MG63 (cell line): ENCODE results near the gene STAC. TPM values are rescaled to one million over a fixed set of nuclear protein-coding genes. Genes with fewer than 3 reads are reported as not detected.
"Not testable (repeated sequence)": the region's sequence is repeated elsewhere in the genome, so short reads cannot be mapped to it uniquely, and the experiment has no call there.

Source experiments
- DNase-seq: peaks from one replicate; pipeline ENCODE4 v3.0.0-alpha.2; 2020
- H3K27me3 ChIP-seq: fragments of 250-450 bp; sonication (Bioruptor Pico); 2 replicates; pipeline ENCODE4 v1.5.1; 2020; ENCODE audit warnings: mild to moderate bottlenecking, moderate library complexity
- H3K36me3 ChIP-seq: fragments of 250-450 bp; sonication (Bioruptor Pico); 2 replicates; pipeline ENCODE4 v1.5.1; 2020; ENCODE audit warnings: mild to moderate bottlenecking, moderate library complexity
- H3K4me3 ChIP-seq: fragments of 250-450 bp; sonication (Bioruptor Pico); 2 replicates; pipeline ENCODE4 v1.5.1; 2020; ENCODE audit warnings: mild to moderate bottlenecking, moderate library complexity
- H3K9me3 ChIP-seq: fragments of 250-450 bp; sonication (Bioruptor Pico); 2 replicates; pipeline ENCODE4 v1.5.1; 2020; ENCODE audit warnings: mild to moderate bottlenecking, moderate library complexity
- total RNA-seq: library from RNA; depleted of rRNA; stranded (reverse); fragments of >200 nt; shearing (Covaris generic); gene quantifications from 2 replicates; pipeline ENCODE4 v1.2.3, GENCODE V29; 2014; ENCODE audit warnings: low replicate concordance

STAC gene
- total RNA-seq, 1 experiment from 2014 or later, result 5.7 TPM

DNA sequence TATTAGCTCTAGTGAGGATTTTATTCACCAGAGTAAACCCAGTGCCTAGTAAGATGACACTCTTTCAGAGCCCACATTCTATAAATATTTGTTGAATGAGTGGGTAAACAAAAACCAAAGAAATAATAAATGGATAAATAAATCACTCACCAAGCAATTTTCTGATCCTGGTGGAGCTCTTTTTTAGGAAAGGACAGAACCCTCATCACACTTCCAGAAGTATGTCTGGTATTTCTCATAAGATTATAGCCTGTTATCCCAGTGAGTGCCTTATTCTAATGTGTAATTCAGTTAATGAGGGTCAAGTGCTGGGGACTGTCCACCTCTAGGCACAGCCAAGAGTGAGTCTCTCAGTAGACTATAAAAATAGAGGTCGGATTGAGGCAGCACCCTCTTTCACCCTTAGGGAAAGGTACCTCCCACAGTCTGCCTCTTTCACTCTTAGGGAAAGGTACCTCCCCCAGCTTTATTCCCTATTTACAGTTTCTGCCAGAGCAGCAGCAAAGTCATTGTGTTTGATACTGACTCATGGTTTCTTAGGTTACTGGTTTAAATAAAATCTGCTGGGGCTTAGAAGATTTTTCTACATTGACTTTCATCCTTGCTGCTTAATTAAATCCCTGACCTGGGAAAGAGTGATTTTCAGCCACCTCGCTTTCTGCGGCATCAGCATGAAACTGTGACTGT is 145.0 kb downstream of the STAC start:
- Histone ChIP-seq H3K9me3 (no peaks in the 10 kb centered on the region), H3K4me3 (no peak overlapping the region), H3K36me3 (no peaks in the 10 kb centered on the region), H3K27me3 (no peaks in the 10 kb centered on the region)
- DNase-seq, result peak; percentile 2

DNA sequence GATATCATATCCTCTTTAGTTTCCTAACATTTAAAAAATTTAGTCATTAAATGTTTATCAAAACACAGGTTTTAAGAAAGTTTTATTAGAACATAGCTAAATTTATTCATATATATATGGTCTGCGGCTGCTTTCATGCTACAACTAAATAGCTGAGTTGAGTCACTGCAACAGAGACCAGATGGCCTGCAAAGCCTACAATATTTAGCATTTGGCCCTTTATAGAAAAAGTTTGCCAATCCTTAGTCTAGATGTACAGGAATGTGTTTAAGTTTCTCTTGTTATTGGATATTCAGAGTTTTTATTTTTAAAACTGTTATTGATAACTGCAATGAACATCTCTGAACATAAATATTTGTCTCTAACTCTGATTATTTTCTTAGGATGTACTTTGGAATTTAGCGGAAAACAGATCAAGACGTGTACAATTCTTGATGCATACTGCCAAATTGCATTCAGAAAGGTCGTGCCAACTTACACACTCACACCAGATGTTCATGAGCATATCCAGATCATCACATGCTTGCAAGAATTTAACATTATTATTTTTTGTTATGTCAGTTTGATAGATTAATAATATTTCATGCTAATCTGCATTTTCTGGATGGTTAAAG is 157.9 kb downstream of the STAC start:
- Histone ChIP-seq H3K4me3 (no peak overlapping the region), H3K9me3 (no peaks in the 10 kb centered on the region), H3K27me3 (no peaks in the 10 kb centered on the region), H3K36me3 (no peaks in the 10 kb centered on the region)
- no peak for DNase-seq

DNA sequence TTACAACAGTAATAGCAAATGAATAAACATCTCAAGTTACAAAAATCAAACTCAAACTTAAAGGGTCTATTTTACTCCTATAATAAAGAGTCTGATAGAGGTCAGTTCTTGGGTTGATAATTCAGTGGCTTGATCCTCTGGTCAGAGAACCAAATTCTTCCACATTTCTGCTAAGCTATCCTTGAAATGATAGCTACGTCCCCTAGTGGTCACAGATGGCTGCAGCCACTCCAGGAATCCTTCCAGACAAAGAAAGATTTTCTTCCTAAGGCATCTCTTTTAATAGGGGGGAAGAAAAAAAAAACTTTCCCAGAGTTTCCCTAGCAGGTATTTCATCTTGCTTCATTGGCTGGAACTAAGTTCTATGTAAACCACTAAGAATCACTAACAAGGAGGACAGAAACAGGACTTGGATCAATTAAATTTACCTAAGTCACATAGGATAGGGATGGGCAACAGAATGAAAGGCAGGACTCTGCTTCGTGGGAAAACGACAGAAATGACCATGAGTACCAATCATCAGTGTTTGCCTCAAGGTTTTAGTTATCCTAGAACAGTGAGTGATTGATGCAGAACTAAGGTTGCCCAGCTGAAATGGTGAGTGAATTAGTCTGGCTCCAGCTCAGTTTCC is 160.7 kb downstream of the STAC start:
- no peaks in the 10 kb centered on the region for H3K36me3 ChIP-seq
- no peaks in the 10 kb centered on the region for H3K27me3 ChIP-seq
- peak; percentile 4 for DNase-seq
- H3K9me3 ChIP-seq, result no peaks in the 10 kb centered on the region
- H3K4me3 ChIP-seq, result no peak overlapping the region

DNA sequence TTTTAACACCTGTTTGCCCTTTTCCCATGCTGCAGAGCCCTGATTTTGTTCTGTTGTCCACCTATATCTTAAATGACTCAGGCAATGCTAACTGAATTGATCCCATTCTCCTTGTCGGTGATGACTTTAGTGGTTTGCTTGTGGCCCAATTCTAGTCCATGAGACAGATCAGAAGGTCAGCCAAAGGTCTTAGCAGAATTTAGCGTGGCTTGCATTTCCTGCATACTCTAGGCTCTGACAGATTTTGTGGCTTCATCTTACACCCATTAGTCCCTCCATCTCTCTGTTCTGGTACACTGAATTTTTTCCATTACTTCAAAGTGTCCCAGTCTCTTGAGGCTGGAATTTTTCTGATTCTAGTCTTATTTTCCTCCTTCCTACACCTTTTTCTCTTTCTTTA is 161.9 kb downstream of the STAC start:
- DNase-seq, result peak; percentile 10
- H3K9me3 ChIP-seq, result no peaks in the 10 kb centered on the region
- H3K4me3 ChIP-seq, result no peak overlapping the region
- H3K36me3 ChIP-seq, result no peaks in the 10 kb centered on the region
- no peaks in the 10 kb centered on the region for H3K27me3 ChIP-seq

DNA sequence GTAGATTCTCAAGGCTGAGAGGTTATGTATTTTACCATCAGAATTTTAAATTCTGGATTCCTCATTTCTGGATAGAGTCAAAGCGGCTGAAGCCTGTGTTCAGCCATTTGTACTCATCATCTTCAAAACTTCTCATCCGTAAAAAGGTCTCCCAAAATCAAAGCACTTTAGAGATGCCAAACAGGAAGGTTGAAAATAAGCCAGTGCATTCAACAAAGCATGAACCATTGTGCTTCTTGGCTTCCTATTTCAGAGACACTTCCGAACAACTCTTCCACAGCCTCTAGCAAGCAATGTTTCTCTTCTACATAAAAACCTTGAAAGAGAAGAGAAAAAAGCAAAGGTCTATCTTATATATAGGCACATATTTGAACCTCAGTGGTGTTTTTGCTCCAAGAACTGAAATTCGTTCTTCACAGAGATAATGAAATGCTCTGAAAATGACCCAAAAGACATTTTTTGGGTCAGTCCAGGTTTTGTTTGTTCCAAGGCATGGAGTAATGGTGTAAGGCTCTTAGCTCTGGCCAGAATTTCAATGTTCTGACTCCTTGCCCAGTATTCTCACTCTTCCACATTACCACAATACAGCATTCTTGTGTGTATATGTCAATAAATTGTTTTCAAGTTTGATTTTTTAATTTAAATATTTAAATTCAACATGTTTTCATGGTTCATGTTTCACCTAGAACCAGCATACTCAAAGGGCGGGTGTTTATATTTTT is 163.1 kb downstream of the STAC start:
- Histone ChIP-seq H3K9me3 (no peaks in the 10 kb centered on the region), H3K36me3 (no peaks in the 10 kb centered on the region), H3K27me3 (no peaks in the 10 kb centered on the region), H3K4me3 (no peak overlapping the region)
- DNase-seq, result no peak

DNA sequence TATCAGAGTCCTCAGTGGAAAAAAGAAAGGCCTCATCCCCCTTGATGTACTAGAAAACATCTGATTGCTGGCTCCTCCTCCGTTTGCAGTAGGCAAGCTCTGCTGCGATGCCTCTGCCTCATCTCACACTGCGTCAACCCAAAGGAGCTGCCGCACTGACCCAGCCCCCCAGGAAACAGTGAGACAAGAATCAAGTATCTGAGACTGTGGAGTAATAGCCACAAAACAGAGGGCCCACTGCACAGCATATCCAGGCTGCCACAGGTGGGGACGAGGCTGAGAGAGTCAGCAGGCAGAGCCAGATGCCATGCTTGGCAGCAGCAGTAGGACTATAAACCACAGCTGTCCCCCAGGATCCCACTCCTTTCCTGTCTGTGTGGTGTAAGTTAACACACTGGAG is 165.9 kb downstream of the STAC start:
- no peaks in the 10 kb centered on the region for H3K9me3 ChIP-seq
- no peak overlapping the region for H3K4me3 ChIP-seq
- no peaks in the 10 kb centered on the region for H3K36me3 ChIP-seq
- DNase-seq, result no peak
- no peaks in the 10 kb centered on the region for H3K27me3 ChIP-seq

DNA sequence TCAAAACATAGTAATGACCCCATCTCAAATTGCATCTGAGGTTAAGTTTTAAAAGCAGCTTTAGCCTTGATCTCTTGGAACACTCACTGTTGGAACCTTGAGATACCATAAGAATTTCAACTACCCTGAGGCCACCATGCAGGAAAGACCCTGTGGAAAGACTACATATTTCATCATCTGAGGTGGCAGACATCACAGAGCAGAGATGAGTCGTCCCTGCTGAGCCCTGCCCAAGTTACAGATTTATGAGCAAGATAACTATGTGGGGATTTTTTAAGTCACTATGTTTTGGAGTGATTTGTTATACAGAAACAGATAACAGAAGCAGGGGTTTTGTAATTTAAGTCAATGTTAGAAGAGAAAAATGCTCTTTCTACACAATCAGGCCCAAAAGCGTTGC is 168.4 kb downstream of the STAC start:
- no peak for DNase-seq
- H3K36me3 ChIP-seq, result no peaks in the 10 kb centered on the region
- H3K9me3 ChIP-seq, result no peaks in the 10 kb centered on the region
- H3K27me3 ChIP-seq, result no peaks in the 10 kb centered on the region
- H3K4me3 ChIP-seq, result no peak overlapping the region

DNA sequence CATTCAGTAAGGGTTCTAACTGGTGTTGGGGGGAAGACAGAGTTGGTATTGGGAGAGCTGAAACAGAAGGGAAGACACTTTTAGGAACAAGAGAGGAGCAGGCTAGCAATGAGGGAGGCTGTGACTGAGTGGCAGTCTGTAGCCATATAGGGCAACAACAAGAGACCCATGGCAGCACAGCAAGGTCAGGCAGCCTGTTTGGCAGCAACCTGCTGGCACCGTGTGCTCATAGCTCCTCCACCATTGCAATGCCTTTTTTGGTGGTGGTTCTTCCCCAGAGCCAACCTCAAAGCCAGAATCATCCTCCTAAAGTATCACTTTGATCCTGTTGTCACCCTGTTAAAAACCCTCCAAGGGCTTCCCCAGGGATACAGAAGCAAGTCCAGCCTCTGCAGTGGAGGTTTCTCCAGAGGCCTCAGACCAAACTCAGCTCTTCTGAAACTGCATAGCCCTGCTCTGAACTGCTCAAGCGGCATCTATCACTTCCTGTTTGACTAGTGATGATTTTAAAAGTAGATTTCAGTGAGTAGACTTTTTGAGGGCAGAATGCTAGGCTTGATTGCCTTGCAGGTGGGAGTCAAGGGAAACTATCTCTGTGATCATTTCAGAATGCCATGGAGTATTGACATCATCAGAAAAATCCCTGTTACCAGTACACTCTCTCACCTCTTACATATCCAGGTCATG is 176.9 kb downstream of the STAC start:
- Histone ChIP-seq H3K36me3 (no peaks in the 10 kb centered on the region), H3K27me3 (no peaks in the 10 kb centered on the region), H3K9me3 (no peaks in the 10 kb centered on the region), H3K4me3 (no peak overlapping the region)
- DNase-seq, result no peak

DNA sequence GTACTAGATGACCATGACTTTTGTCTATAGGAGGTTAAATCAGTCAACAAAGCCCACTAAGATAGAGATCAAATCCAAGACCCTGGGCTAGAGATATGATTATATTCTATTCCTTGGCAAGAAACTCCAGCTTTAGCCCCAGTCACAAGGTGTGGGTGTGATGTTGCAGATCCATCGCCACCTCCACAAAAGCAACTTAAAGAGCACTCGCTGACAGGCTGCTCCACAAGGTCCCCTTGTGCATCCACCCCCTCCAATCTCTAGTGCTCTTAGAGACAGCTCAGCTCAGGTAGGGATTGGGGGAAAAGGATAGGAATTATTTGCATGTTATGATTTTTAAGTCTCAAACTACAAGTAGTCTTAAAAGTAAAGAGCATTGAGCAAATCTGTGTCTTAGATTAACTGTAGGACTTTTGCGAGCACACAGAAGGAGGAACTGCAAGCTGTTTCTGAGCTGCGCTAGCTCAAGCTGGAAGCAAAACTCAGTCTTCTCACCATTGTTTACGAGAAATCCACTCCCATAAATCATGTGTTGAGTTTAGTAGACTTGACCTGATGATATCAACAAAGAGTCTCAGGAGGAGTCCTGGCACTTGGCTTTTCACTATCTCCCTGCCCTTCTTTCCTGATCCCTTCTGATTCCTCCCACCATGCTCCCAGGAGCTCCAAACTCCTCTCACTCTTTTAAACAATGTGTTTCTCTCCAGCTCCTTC is 177.6 kb downstream of the STAC start:
- Histone ChIP-seq H3K4me3 (no peak overlapping the region), H3K27me3 (no peaks in the 10 kb centered on the region), H3K9me3 (no peaks in the 10 kb centered on the region), H3K36me3 (no peaks in the 10 kb centered on the region)
- no peak for DNase-seq

DNA sequence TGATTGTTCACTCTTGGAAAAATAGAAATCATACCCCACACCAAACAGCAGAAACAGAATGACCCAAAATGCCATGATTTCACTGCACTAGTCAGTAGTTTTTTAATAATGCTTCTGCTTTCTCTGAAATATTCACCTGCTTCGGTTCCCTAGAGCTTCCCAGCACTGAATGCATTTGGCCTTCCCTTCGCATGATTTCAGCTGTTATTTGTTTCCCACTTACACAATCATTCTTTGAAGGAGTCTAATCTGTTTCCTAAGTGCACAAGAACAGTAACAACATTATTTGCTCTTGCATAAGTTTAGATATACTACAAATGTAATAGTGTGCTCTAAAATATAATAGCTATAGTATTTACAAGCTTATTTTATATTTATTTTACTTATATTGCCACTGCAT is 178.7 kb downstream of the STAC start:
- no peaks in the 10 kb centered on the region for H3K27me3 ChIP-seq
- H3K9me3 ChIP-seq, result no peaks in the 10 kb centered on the region
- no peak for DNase-seq
- H3K4me3 ChIP-seq, result no peak overlapping the region
- no peaks in the 10 kb centered on the region for H3K36me3 ChIP-seq

DNA sequence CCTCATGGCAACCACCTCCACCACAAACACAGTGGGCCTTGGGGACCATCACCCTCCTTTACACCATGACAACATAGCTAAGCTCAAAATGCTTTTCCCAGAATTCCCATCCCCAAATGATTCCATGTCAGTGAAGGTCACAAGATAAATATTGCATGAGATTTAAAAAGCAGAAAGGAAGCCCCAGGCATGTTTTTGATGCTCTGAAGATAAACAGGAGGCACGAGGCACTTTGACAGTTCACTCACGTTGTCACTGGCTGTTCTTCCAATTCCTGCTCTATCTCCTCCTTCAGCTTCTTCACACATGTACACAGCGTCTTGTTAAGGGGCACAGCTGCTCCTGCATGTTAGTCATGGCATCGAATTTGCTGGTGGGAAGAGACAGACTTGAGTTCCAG is 180.4 kb downstream of the STAC start:
- no peaks in the 10 kb centered on the region for H3K36me3 ChIP-seq
- H3K27me3 ChIP-seq, result no peaks in the 10 kb centered on the region
- no peak for DNase-seq
- H3K9me3 ChIP-seq, result no peaks in the 10 kb centered on the region
- H3K4me3 ChIP-seq, result no peak overlapping the region

DNA sequence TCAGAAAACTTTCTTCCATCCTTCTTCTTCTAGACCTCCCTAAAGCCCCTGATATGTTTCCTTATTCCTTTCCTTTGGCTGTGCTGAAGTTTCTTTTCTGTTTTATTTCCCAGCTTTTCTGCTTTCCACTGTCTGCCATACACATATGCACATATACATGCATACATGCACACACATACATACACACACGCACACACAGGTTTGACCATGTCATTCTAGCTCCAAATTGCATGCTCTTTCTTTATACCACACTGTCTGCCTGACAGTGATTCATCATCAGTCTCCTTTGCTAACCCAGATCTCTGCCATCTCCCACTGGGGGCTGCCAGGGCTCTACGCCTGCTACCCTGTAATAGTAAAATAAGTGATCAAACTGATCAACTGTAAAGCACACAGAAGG is 181.3 kb downstream of the STAC start:
- no peaks in the 10 kb centered on the region for H3K27me3 ChIP-seq
- H3K4me3 ChIP-seq, result no peak overlapping the region
- no peaks in the 10 kb centered on the region for H3K36me3 ChIP-seq
- DNase-seq, result no peak
- H3K9me3 ChIP-seq, result no peaks in the 10 kb centered on the region

DNA sequence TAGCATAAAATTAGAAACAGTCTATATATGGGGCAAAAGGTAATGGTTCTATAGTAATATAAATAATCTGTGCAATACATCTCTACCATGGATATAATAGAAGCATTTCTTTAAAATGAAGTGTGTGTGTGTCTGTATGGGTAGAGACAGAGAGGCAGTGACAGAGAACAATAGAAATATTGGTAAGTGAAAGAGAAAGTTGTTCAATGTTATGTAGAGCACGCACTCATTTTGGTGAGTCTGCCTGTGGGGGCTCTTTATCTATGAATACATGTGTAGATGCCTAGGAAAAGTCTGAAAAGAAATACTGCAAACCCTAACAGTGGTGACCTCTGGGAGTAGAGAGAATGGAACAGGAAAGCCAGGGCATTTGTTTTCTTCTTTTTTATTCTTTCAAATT is 182.6 kb downstream of the STAC start:
- no peaks in the 10 kb centered on the region for H3K27me3 ChIP-seq
- H3K4me3 ChIP-seq, result no peak overlapping the region
- no peak for DNase-seq
- no peaks in the 10 kb centered on the region for H3K9me3 ChIP-seq
- no peaks in the 10 kb centered on the region for H3K36me3 ChIP-seq

DNA sequence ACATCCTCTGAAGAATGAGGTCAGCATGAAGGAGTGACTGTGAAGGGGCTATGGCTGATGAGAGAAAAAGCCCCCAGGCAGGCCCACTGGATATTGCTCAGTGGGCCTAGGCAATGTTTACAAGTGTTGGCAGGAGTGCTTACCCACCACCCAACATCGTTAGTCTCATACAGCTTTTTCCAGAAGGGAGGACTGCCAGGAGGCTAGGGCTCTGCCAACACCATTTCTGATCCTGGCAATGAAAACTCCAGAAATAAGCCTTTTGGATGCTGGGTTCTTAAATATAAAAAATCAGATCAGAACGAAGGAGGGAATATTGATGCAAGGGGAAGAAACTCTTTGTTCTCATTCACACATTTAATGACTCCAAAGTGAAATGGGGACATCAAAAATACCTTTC is 194.9 kb downstream of the STAC start:
- H3K27me3 ChIP-seq, result no peaks in the 10 kb centered on the region
- H3K9me3 ChIP-seq, result no peaks in the 10 kb centered on the region
- H3K4me3 ChIP-seq, result no peak overlapping the region
- DNase-seq, result no peak
- no peaks in the 10 kb centered on the region for H3K36me3 ChIP-seq

DNA sequence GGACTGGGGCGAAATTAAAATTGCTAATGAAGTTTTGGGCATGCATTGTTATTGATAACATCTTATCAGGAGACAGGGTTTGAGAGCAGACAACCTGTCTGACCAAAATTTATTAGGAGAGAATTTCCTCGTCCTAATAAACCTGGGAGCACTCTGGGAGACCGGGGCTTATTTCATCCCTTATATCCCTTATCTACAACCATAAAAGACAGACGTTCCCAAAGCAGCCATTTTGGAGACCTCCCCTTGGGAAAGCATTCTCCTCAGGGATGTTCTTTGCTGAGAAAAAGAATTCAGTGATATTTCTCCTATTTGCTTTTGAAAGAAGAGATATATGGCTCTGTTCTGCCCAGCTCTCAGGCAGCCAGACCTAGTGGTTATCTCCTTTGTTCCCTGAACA is 198.1 kb downstream of the STAC start:
- H3K36me3 ChIP-seq, H3K27me3 ChIP-seq, H3K9me3 ChIP-seq, H3K4me3 ChIP-seq, DNase-seq: not testable (repeated sequence)

DNA sequence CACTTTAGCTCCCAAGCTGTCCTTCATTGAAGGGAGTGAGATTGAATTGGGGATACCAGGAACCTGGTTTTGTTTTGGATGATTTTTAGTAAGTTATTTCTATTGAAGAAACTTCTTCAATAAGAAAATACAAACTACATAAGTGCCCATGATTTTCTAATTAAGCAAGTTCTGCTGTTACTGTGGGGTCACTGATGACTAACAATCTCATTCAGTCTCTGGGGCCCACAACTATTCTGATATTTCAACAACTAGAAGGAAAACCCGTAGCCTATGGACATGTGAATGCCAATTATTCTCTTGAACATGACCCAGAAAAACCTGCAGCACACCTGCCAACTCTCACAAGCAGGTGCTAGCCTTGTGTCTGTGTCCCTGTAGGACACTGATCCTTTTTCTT is 199.4 kb downstream of the STAC start:
- H3K36me3 ChIP-seq, result no peaks in the 10 kb centered on the region
- H3K9me3 ChIP-seq, result no peaks in the 10 kb centered on the region
- no peak for DNase-seq

More for the DNA sequence above, 199.4 kb downstream of the STAC start:
- no peak overlapping the region for H3K4me3 ChIP-seq
- H3K27me3 ChIP-seq, result no peaks in the 10 kb centered on the region
